Tibial nerve (tissue), 4 donors: ENCODE results near the gene PKP4. TPM values are rescaled to one million over a fixed set of nuclear protein-coding genes. Genes with fewer than 3 reads are reported as not detected.

Experiments used
- DNase-seq, 2 donors: peaks; one replicate each; pipeline ENCODE4 v3.0.0-alpha.2; 2019; ENCODE audit warnings: low spot score in 2 of 2
- H3K27ac ChIP-seq, 4 donors: fragments of 200-600 bp; sonication (generic) in 3 of 4; one replicate each; pipeline ENCODE4 v1.5.1; 2017 to 2019; ENCODE audit warnings: mild to moderate bottlenecking in 1 of 4
- H3K27me3 ChIP-seq, 2 donors: fragments of 200-600 bp; sonication (generic) in 1 of 2; one replicate each; pipeline versions ENCODE4 v1.5.1 to v1.6.0; 2017 to 2019
- H3K36me3 ChIP-seq, 3 donors: fragments of 200-600 bp; sonication (generic); one replicate each; pipeline ENCODE4 v1.5.1; 2018 to 2019
- H3K4me1 ChIP-seq, 4 donors: fragments of 200-600 bp; sonication (generic) in 3 of 4; one replicate each; pipeline ENCODE4 v1.5.1; 2017 to 2019
- H3K4me3 ChIP-seq, 4 donors: fragments of 200-600 bp; sonication (generic) in 3 of 4; one replicate each; pipeline ENCODE4 v1.5.1; 2017 to 2019; ENCODE audit warnings: mild to moderate bottlenecking in 1 of 4, moderate library complexity in 1 of 4
- H3K9me3 ChIP-seq, 4 donors: fragments of 200-600 bp; sonication (generic) in 3 of 4; one replicate each; pipeline ENCODE4 v1.5.1; 2017 to 2019
- CTCF ChIP-seq, 5 experiments: fragments of 200-600 bp in 3 of 5; fragments of 450-650 bp in 2 of 5; sonication (generic) in 3 of 5; IDR thresholded peaks; one replicate each; pipeline ENCODE4 v1.5.1; 2016 to 2019; ENCODE audit warnings: antibody characterized with exemption in 5 of 5, mild to moderate bottlenecking in 3 of 5, moderate library complexity in 2 of 5
- EP300 ChIP-seq, 2 donors: sonication (generic); formaldehyde crosslinking; IDR thresholded peaks; one replicate each; pipeline ENCODE4 v1.6.1; 2017; ENCODE audit warnings: antibody characterized with exemption in 2 of 2, mild to moderate bottlenecking in 1 of 2
- POLR2A ChIP-seq, 2 donors: fragments of 450-650 bp; IDR thresholded peaks; one replicate each; pipeline ENCODE4 v1.6.1; 2017; ENCODE audit warnings: antibody characterized with exemption in 2 of 2, mild to moderate bottlenecking in 2 of 2, moderate library complexity in 2 of 2
- WGBS, 2 donors: methylation state at CpG; one replicate each; pipeline ENCODE4 v1.1.5; 2018; 5-methylcytosine and 5-hydroxymethylcytosine counted together
- total RNA-seq, 4 donors: library from RNA; depleted of rRNA; stranded (reverse); fragments of >200 nt; gene quantifications; one replicate each; pipeline ENCODE4 v1.1.0, GENCODE V29; 2016

Gene PKP4
- total RNA-seq, 4 donors from 2014 or later = 57.8 to 100 (median 92.0) TPM

GRCh38 chr2:158665536-158666302 is 209.0 kb downstream of the PKP4 start:
- TF ChIP-seq POLR2A (IDR thresholded peaks at IDR 0.05) (no peak), CTCF (IDR thresholded peaks at IDR 0.05) (no peak), EP300 (IDR thresholded peaks at IDR 0.05) (no peak)
- peaks cover 0 to 20% (median 2%) of the 10 kb centered on the region in 4 donors for H3K4me1 ChIP-seq
- peaks cover 0 to 57% (median 0%) of the 10 kb centered on the region in 3 donors for H3K36me3 ChIP-seq
- WGBS, 2 donors = 68 to 69% methylated on average over 5 of the region's 5 CpGs
- H3K4me3 ChIP-seq = no peak overlapping the region
- H3K27me3 ChIP-seq = no peaks in the 10 kb centered on the region
- H3K27ac ChIP-seq = no peak overlapping the region
- no peak for DNase-seq
- H3K9me3 ChIP-seq = no peaks in the 10 kb centered on the region

GRCh38 chr2:158666969-158667368 is 210.2 kb downstream of the PKP4 start:
- no peaks in the 10 kb centered on the region for H3K27me3 ChIP-seq
- WGBS, 2 donors = 89 to 97% methylated on average over 8 of the region's 8 CpGs
- H3K36me3 ChIP-seq = peaks cover 0 to 49% (median 0%) of the 10 kb centered on the region in 3 donors
- H3K4me3 ChIP-seq = no peak overlapping the region
- H3K27ac ChIP-seq = peak overlapping the region in 1 of 4 donors; percentile 7
- H3K9me3 ChIP-seq = no peaks in the 10 kb centered on the region
- H3K4me1 ChIP-seq = peaks cover 0 to 20% (median 2%) of the 10 kb centered on the region in 4 donors
- DNase-seq = no peak
- TF ChIP-seq EP300 (IDR thresholded peaks at IDR 0.05) = no peak
- no peak for TF ChIP-seq CTCF (IDR thresholded peaks at IDR 0.05)
- no peak for TF ChIP-seq POLR2A (IDR thresholded peaks at IDR 0.05)

- 50 to 61% methylated on average over 4 of the region's 4 CpGs for WGBS, 2 donors
- Histone ChIP-seq H3K27ac (peak overlapping the region in 2 of 4 donors; percentile 3 to 62), H3K4me3 (no peak overlapping the region), H3K27me3 (no peaks in the 10 kb centered on the region), H3K36me3 (peaks cover 0 to 43% (median 0%) of the 10 kb centered on the region in 3 donors), H3K4me1 (peaks cover 0 to 20% (median 2%) of the 10 kb centered on the region in 4 donors), H3K9me3 (no peaks in the 10 kb centered on the region)
- no peak for DNase-seq
- TF ChIP-seq EP300 (IDR thresholded peaks at IDR 0.05) (peak in 1 of 2 donors; percentile 50), CTCF (IDR thresholded peaks at IDR 0.05) (no peak)
Measured at GRCh38 chr2:158667586-158667985, 210.8 kb downstream of the PKP4 start.

- Histone ChIP-seq H3K27ac (peak overlapping the region in 2 of 4 donors; percentile 3 to 62), H3K27me3 (no peaks in the 10 kb centered on the region), H3K4me3 (no peak overlapping the region), H3K9me3 (no peaks in the 10 kb centered on the region), H3K4me1 (peaks cover 0 to 20% (median 2%) of the 10 kb centered on the region in 4 donors), H3K36me3 (peaks cover 0 to 40% (median 0%) of the 10 kb centered on the region in 3 donors)
- DNase-seq = no peak
- WGBS, 2 donors = 60% methylated on average over 5 of the region's 5 CpGs
- TF ChIP-seq POLR2A (IDR thresholded peaks at IDR 0.05) (no peak), EP300 (IDR thresholded peaks at IDR 0.05) (peak in 1 of 2 donors; percentile 27)
Measured at GRCh38 chr2:158668001-158668765, 211.4 kb downstream of the PKP4 start.

GRCh38 chr2:158670292-158670691 is 213.5 kb downstream of the PKP4 start:
- no peak overlapping the region for H3K27ac ChIP-seq
- H3K9me3 ChIP-seq = no peaks in the 10 kb centered on the region
- no peak overlapping the region for H3K4me3 ChIP-seq
- no peak for DNase-seq
- TF ChIP-seq CTCF (IDR thresholded peaks at IDR 0.05) (no peak), POLR2A (IDR thresholded peaks at IDR 0.05) (no peak), EP300 (IDR thresholded peaks at IDR 0.05) (no peak)
- peaks cover 0 to 44% (median 0%) of the 10 kb centered on the region in 3 donors for H3K36me3 ChIP-seq
- WGBS, 2 donors = 93 to 98% methylated on average over 3 of the region's 3 CpGs
- H3K4me1 ChIP-seq = peaks cover 0 to 20% (median 2%) of the 10 kb centered on the region in 4 donors
- H3K27me3 ChIP-seq = no peaks in the 10 kb centered on the region
